Left cardiac atrium (tissue), 4 donors: Measurements from ENCODE around the gene TBCEL. TPM values are rescaled to one million over a fixed set of nuclear protein-coding genes. Genes with fewer than 3 reads are reported as not detected.
A peak's percentile ranks its signal among the peaks of the same experiment; 100 is the strongest.

Source experiments
- ATAC-seq, 2 donors: fragments of 200-7000 bp; cut with Tn5 transposase; one replicate each; pipeline ENCODE4 v1.9.1; 2020; ENCODE audit warnings: mild to moderate bottlenecking in 2 of 2, moderate library complexity in 2 of 2
- DNase-seq: peaks from one replicate; pipeline ENCODE4 v3.0.0-alpha.2; 2020
- intact Hi-C, 2 donors: fragments of 100-400 bp; cut with DNase I; formaldehyde crosslinking; loops; one replicate each; pipeline versions ENCODE4 v1.14.1 to v1.15.1; 2022 to 2023
- total RNA-seq, 2 donors: library from RNA; stranded (reverse); fragmentation: NEBNext Ultra II Directional; extraction: Animal tissue kit (Norgen Biotek cat#: 25700); gene quantifications; one replicate each; pipeline ENCODE4 v1.2.1, GENCODE V29; 2021
- donor health status: DM: no; HTN: yes; CAD: no.
- donor health status: DM: no; HTN: yes; CAD: no; lungs with severe emphysema.
- donor health status: DM: yes; HTN: yes; CAD: no.
- donor health status: Dilated cardiomyopathy.

Gene TBCEL
- total RNA-seq, 2 donors from 2014 or later, result 36.9 to 43.8 TPM

DNA sequence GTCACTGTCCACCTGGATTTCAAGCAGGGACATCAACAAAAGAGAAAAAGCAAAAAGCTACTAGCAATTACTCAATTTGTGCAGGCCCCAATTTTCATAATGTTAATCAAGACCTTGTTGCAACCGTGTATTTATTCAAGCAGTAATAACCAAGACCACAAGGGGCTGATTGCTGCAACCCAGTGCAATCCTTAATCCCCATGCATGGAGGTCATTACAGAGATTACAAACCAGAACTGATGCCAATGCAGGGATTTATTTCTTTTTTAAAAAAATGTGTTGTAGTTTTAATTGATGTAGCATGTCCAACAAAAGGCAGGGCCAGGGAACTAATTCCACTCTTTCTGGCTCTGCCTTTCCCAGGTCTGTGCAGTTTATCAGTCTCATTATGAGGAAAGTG is 95.5 kb downstream of the TBCEL start:
- intact Hi-C loops, result loop anchor here in 1 of 2 donors (10.0 kb wide), 2 partner anchors 165 to 605 kb away; partner anchors contain the start of gene GRIK4
- ATAC-seq (peak in 1 of 2 donors; percentile 61), DNase-seq (no peak)

DNA sequence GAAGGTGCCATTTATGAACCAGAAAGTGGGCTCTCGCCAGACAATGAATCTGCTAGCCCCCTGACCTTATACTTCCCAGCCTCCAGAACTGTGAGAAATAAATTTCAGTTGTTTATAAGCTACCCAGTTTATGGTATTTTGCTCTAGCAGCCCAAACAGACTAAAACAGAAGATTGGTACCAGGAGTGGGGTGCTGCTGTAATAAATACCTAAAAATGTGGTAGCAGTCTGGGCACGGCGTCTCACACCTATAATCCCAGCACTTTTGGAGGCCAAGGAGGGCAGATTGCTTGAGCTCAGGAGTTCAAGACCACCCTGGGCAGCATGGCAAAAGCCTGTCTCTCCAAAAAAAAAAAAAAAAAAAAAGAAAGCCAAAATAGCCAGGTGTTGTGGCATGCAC is 98.4 kb downstream of the TBCEL start:
- no peak for ATAC-seq
- intact Hi-C loops, result no loop called here
- no peak for DNase-seq

- ATAC-seq (no peak), DNase-seq (no peak)
- intact Hi-C loops, result no loop called here
These were observed 99.7 kb downstream of the TBCEL start for GRCh38 chr11:121123496-121124069.

DNA sequence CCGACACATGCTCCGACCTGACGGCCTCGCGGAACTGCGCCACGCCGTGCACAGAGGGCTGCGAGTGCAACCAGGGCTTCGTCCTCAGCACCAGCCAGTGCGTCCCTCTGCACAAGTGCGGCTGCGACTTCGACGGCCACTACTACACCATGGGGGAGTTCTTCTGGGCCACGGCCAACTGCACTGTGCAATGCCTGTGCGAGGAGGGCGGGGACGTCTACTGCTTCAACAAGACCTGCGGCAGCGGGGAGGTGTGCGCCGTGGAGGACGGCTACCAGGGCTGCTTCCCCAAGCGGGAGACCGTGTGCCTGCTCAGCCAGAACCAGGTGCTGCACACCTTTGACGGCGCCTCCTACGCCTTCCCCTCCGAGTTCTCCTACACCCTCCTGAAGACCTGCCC is 103.9 kb downstream of the TBCEL start:
- ATAC-seq (no peak), DNase-seq (no peak)
- intact Hi-C loops, result no loop called here

DNA sequence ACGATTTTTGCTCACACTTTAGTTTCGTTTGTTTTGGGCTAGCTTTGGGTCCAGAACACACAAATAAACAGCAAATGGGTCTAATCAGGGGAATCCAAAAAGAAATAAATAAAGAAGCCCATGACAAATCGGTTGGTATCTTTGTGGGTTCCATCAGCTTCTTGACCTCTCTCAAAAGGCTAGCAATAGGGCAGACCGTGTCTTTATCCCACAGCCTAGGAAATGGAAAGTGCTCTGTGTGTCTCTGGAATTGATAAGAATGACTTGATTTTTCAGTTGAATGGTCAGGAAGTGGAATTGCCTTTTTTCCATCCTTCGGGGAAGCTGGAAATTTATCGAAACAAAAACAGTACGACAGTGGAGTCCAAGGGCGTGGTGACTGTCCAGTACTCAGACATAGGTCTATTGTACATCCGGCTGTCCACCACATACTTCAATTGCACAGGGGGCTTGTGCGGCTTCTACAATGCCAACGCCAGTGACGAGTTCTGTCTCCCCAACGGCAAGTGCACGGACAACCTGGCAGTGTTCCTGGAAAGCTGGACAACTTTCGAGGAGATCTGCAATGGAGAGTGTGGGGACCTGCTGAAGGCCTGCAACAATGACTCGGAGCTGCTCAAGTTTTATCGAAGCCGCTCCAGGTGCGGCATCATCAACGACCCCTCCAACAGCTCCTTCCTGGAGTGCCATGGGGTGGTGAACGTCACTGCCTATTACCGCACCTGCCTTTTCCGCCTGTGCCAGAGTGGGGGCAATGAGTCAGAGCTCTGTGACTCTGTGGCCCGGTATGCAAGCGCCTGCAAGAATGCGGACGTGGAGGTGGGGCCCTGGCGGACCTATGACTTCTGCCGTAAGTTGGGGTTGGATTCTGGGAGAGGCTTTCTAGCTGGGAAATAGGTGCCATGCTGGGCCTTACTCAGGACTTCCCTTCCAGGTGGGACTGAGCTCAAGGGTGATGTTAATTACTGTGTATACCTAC is 105.7 kb downstream of the TBCEL start:
- ATAC-seq, result peak in 1 of 2 donors; percentile 52
- peak; percentile 51 for DNase-seq
- intact Hi-C loops, result no loop called here

- DNase-seq, result no peak
- intact Hi-C loops, result no loop called here
- ATAC-seq, result no peak
These were observed 107.8 kb downstream of the TBCEL start for GRCh38 chr11:121131656-121132055.

- ATAC-seq, result no peak
- intact Hi-C loops, result no loop called here
- no peak for DNase-seq
These were observed 108.5 kb downstream of the TBCEL start for GRCh38 chr11:121132211-121132976.

DNA sequence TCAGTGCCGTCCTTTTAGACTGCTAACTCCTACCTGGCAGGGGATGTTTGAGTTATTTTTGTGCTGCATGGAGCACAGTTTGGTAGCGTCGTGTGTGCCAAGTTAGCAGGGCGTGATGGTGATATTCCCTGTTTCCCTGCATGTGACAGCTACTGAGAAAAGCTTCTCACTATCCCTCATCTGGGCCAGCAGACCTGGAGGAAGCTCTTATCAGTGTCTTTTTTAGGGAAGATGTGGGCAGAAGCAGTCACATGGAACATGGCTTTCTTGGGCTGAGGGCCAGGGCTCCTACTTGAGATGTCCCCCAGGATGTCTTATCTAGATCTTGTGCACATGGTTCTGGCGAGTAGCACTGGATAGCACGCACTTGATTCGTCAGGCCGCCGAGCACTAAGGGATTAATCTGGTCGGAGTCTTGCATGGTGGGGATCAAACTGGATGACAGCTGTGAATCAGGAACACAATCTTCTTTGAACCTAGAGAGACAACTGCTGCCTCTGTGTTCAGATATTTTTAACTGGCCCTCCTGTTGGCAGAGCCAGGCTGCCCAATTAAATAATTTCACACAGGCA is 110.9 kb downstream of the TBCEL start:
- intact Hi-C loops, result no loop called here
- DNase-seq (peak; percentile 32), ATAC-seq (peak; percentile 77 to 78)

- ATAC-seq (no peak), DNase-seq (no peak)
- intact Hi-C loops, result no loop called here
These were observed 113.1 kb downstream of the TBCEL start for GRCh38 chr11:121137005-121137404.

DNA sequence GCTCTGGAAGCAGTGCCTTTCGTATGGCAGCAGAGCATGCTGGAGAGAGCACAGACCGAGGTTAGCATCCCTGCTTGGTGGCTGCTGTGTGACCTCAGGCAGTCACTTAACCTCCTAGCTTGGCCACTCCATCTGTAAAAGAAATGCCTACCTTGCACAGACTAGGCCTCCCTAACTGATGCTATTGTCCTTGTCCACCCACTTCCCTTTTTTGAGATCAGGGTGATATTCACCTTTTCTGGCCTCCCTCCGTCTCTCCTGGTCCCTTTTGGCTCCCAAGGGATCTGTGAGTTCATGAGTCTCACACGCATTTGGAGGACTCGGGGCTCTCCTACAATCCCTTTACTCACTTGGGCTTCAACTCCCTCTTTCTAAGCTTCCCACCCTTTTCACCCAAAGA is 114.4 kb downstream of the TBCEL start:
- no peak for ATAC-seq
- DNase-seq, result no peak
- intact Hi-C loops, result no loop called here

DNA sequence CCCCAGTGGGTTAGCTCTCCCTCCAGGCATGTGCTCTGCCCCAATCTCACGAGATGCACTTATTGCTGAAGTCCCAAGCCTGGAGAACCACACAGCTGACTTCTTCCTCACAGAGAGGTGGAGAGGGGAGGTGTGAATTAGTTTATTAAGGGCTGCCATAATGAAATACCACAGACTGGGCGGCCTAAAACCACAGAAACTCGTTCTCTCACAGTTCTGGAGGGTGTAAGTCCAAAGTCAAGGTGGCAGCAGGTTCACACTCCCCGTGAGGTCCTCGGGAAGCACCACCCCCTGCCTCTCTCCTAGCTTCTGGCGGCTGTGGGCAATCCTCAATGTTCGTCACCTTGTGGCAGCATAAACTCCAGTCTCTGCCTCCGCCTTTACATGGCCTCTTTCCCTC is 116.5 kb downstream of the TBCEL start:
- no peak for ATAC-seq
- DNase-seq, result no peak
- intact Hi-C loops, result no loop called here

Other genes with a start within 250 kb of the TBCEL start
- gene TECTA, start 77.1 kb downstream of the TBCEL start, total RNA-seq, result 1 to 10 TPM in 1 of 2 donors, under 1 TPM in 1; 0.59 to 4.2 TPM